ENCODE results near the gene ARHGAP25.

The ARHGAP25 gene

GRCh38 chr2:68857202-68857845, 122.7 kb downstream of the ARHGAP25 start:
- DNase-seq (ENCODE audit: low read depth in 4 of 4, low spot score in 1 of 4) = no peak

- DNase-seq (ENCODE audit: low read depth in 4 of 4, low spot score in 1 of 4) = no peak
These were observed 123.3 kb downstream of the ARHGAP25 start for GRCh38 chr2:68857855-68858456.

- DNase-seq (ENCODE audit: low read depth in 4 of 4, low spot score in 1 of 4) = no peak
These were observed 125.5 kb downstream of the ARHGAP25 start for GRCh38 chr2:68860111-68860510.

- no peak for DNase-seq (ENCODE audit: low read depth in 4 of 4, low spot score in 1 of 4)
These were observed 126.7 kb downstream of the ARHGAP25 start for GRCh38 chr2:68861330-68861729.

- DNase-seq (ENCODE audit: low read depth in 4 of 4, low spot score in 1 of 4) = no peak
These were observed 128.3 kb downstream of the ARHGAP25 start for GRCh38 chr2:68862889-68863288.

GRCh38 chr2:68863996-68864395, 129.4 kb downstream of the ARHGAP25 start:
- no peak for DNase-seq (ENCODE audit: low read depth in 4 of 4, low spot score in 1 of 4)

GRCh38 chr2:68865108-68865507, 130.5 kb downstream of the ARHGAP25 start:
- DNase-seq (ENCODE audit: low read depth in 4 of 4, low spot score in 1 of 4) = no peak

GRCh38 chr2:68870215-68870614, 135.6 kb downstream of the ARHGAP25 start:
- no peak for DNase-seq (ENCODE audit: low read depth in 4 of 4, low spot score in 1 of 4)

- no peak for DNase-seq (ENCODE audit: low read depth in 4 of 4, low spot score in 1 of 4)
These were observed 136.7 kb downstream of the ARHGAP25 start, which contains the start of gene BMP10 for GRCh38 chr2:68871159-68871764. TSS of gene BMP10 (minus strand) at chr2:68871397. CDS start at chr2:68871358, 39 bp downstream.

Measured in stimulated activated CD4-positive, alpha-beta T cell treated with anti-CD3 and anti-CD28 coated beads, Interleukin-1b, Interleukin-23, amount 100 ng/mL, for 24 hours (primary cell).